Body of pancreas (tissue), 4 donors: ENCODE data around the gene EPYC.

Experiments
- CTCF ChIP-seq, 7 experiments: fragments of 450-650 bp in 4 of 7; fragments of 200-600 bp in 3 of 7; sonication (generic) in 3 of 7; IDR thresholded peaks; one replicate each; pipeline ENCODE4 v1.5.1; 2016 to 2019; ENCODE audit warnings: antibody characterized with exemption in 7 of 7
- POLR2A ChIP-seq, 3 donors: fragments of 450-650 bp; IDR thresholded peaks; one replicate each; pipeline ENCODE4 v1.6.1; 2016; ENCODE audit warnings: antibody characterized with exemption in 3 of 3, mild to moderate bottlenecking in 2 of 3

GRCh38 chr12:91004872-91005271 is at the start of gene EPYC:
- no peak for TF ChIP-seq CTCF (IDR thresholded peaks at IDR 0.05)
- no peak for TF ChIP-seq POLR2A (IDR thresholded peaks at IDR 0.05)
